CD4-positive, alpha-beta T cell treated with Interleukin-4 for 4 hours (primary cell): ENCODE data around the gene CES4A.
A peak's percentile ranks its signal among the peaks of the same experiment; 100 is the strongest.
"Not testable (repeated sequence)": the region's sequence is repeated elsewhere in the genome, so short reads cannot be mapped to it uniquely, and the experiment has no call there.

Experiments
- DNase-seq: peaks from one replicate; pipeline ENCODE4 v3.0.0-alpha.2; 2020

Gene CES4A

GRCh38 chr16:66988197-66988788, at the start of gene CES4A:
TSS of gene CES4A (plus strand) at chr16:66988589. CDS start at chr16:66988773, 184 bp downstream.
- no peak for DNase-seq

GRCh38 chr16:66939366-66939765, 49.0 kb upstream of the CES4A start:
- no peak for DNase-seq

GRCh38 chr16:66940236-66940635, 48.2 kb upstream of the CES4A start:
- no peak for DNase-seq

- DNase-seq, result no peak
Observed at GRCh38 chr16:66942981-66943380, 45.4 kb upstream of the CES4A start.

GRCh38 chr16:66943426-66944053, 44.8 kb upstream of the CES4A start:
- no peak for DNase-seq

- no peak for DNase-seq
Observed at GRCh38 chr16:66944054-66944441, 44.3 kb upstream of the CES4A start.

- not testable (repeated sequence) for DNase-seq
Observed at GRCh38 chr16:66944971-66945370, 43.4 kb upstream of the CES4A start.

GRCh38 chr16:66945939-66946338, 42.5 kb upstream of the CES4A start:
- DNase-seq, result no peak

GRCh38 chr16:66946541-66946940, 41.8 kb upstream of the CES4A start:
- DNase-seq, result no peak

GRCh38 chr16:66946974-66947301, 41.5 kb upstream of the CES4A start:
- DNase-seq, result no peak

GRCh38 chr16:66947302-66948065, 40.9 kb upstream of the CES4A start:
- DNase-seq, result peak; percentile 85

GRCh38 chr16:66948134-66948836, 40.1 kb upstream of the CES4A start:
- no peak for DNase-seq

GRCh38 chr16:66948837-66949225, 39.6 kb upstream of the CES4A start:
- no peak for DNase-seq

GRCh38 chr16:66949472-66949871, 38.9 kb upstream of the CES4A start:
- DNase-seq, result no peak

GRCh38 chr16:66950437-66950836, 38.0 kb upstream of the CES4A start:
- no peak for DNase-seq

- no peak for DNase-seq
Observed at GRCh38 chr16:66950971-66951790, 37.2 kb upstream of the CES4A start.

- DNase-seq, result no peak
Observed at GRCh38 chr16:66952430-66953110, 35.8 kb upstream of the CES4A start.

GRCh38 chr16:66953462-66954096, 34.8 kb upstream of the CES4A start:
- DNase-seq, result no peak

- peak; percentile 71 for DNase-seq
Observed at GRCh38 chr16:66954097-66954659, 34.2 kb upstream of the CES4A start.

GRCh38 chr16:66955363-66956153, 32.8 kb upstream of the CES4A start:
- not testable (repeated sequence) for DNase-seq

GRCh38 chr16:66956154-66956457, 32.3 kb upstream of the CES4A start:
- not testable (repeated sequence) for DNase-seq
